IMR-90 (cell line): ENCODE data around the gene GLIS1. TPM values are rescaled to one million over a fixed set of nuclear protein-coding genes. Genes with fewer than 3 reads are reported as not detected.

Source experiments
- ATAC-seq: fragments of 200-7000 bp; cut with Tn5 transposase; 2 replicates; pipeline ENCODE4 v1.9.1; 2020; ENCODE audit warnings: low read depth, mild to moderate bottlenecking, moderate library complexity
- BruUV-seq: library from RNA; stranded (reverse); fragments of 400-500 nt; replicated peaks from 2 replicates; lab custom pipeline; 2021; lab: Mats Ljungman, UMichigan
- CTCF ChIA-PET: fragments of 300-600 bp; formaldehyde crosslinking; extraction: SDS; loops from one replicate; lab custom pipeline; 2021; ENCODE audit warnings: antibody characterized with exemption; lab: Yijun Ruan, JAX
- POLR2A ChIA-PET: fragments of 300-600 bp; sonication (Branson Sonifier 250); formaldehyde crosslinking; loops from one replicate; lab custom pipeline; 2022; ENCODE audit warnings: antibody characterized with exemption; ENCODE audit not compliant: unreplicated experiment; lab: Charles Lee
- DNase-seq: peaks from one replicate; pipeline ENCODE4 v3.0.0; 2013
- H2AFZ ChIP-seq: replicated peaks from 2 replicates; pipeline ENCODE3; 2013; ENCODE audit warnings: low read length, mild to moderate bottlenecking; ENCODE audit not compliant: poor library complexity
- H2AK5ac ChIP-seq: 2 replicates; pipeline ENCODE4 v1.6.1; 2013; ENCODE audit warnings: low read depth, low read length, inconsistent platforms
- H2AK9ac ChIP-seq: replicated peaks from 2 replicates; pipeline ENCODE3; 2013; ENCODE audit warnings: mild to moderate bottlenecking, low read depth, low read length, moderate library complexity; ENCODE audit not compliant: poor library complexity
- H2BK120ac ChIP-seq: 2 replicates; pipeline ENCODE4 v1.6.1; 2013; ENCODE audit warnings: low read depth, low read length, inconsistent platforms
- H2BK15ac ChIP-seq: 3 replicates; pipeline ENCODE4 v1.6.1; 2013; ENCODE audit warnings: low read depth, low read length, inconsistent platforms
- H2BK20ac ChIP-seq: 2 replicates; pipeline ENCODE4 v1.6.1; 2013; ENCODE audit warnings: low read depth, mild to moderate bottlenecking, inconsistent platforms, low read length, moderate library complexity
- H2BK5ac ChIP-seq: 2 replicates; pipeline ENCODE4 v1.6.1; 2013; ENCODE audit warnings: mild to moderate bottlenecking, low read depth, low read length, inconsistent platforms; ENCODE audit not compliant: poor library complexity, severe bottlenecking
- H3K14ac ChIP-seq: replicated peaks from 2 replicates; pipeline ENCODE4 v1.6.1; 2013; ENCODE audit warnings: low read depth, low read length, inconsistent platforms
- H3K18ac ChIP-seq: 2 replicates; pipeline ENCODE4 v1.6.1; 2013; ENCODE audit warnings: low read depth, low read length, control low read depth
- H3K23ac ChIP-seq: 2 replicates; pipeline ENCODE4 v1.6.1; 2013; ENCODE audit warnings: low read depth, low read length, inconsistent platforms
- H3K27ac ChIP-seq: 2 replicates; pipeline ENCODE4 v1.5.1; 2013; ENCODE audit warnings: mild to moderate bottlenecking, control low read depth, low read length; ENCODE audit not compliant: insufficient read depth
- H3K27me3 ChIP-seq: 2 replicates; pipeline ENCODE4 v1.6.1; 2013; ENCODE audit warnings: low read length; ENCODE audit not compliant: control insufficient read depth, insufficient read depth
- H3K36me3 ChIP-seq: 2 replicates; pipeline ENCODE4 v1.6.1; 2013; ENCODE audit warnings: low read length, mixed read lengths; ENCODE audit not compliant: control insufficient read depth, insufficient read depth
- H3K4ac ChIP-seq: 2 replicates; pipeline ENCODE4 v1.6.1; 2013; ENCODE audit warnings: low read depth, low read length, inconsistent platforms
- H3K4me1 ChIP-seq: 2 replicates; pipeline ENCODE4 v1.6.1; 2013; ENCODE audit warnings: low read length, mixed read lengths; ENCODE audit not compliant: control insufficient read depth, insufficient read depth
- H3K4me2 ChIP-seq: 2 replicates; pipeline ENCODE4 v1.6.1; 2013; ENCODE audit warnings: low read depth, mild to moderate bottlenecking, control low read depth, low read length, moderate library complexity
- H3K4me3 ChIP-seq: 2 replicates; pipeline ENCODE4 v1.5.1; 2013; ENCODE audit warnings: low read depth, mild to moderate bottlenecking, control low read depth, low read length, moderate library complexity; ENCODE audit not compliant: insufficient read depth
- H3K56ac ChIP-seq: 2 replicates; pipeline ENCODE4 v1.6.1; 2013; ENCODE audit warnings: low read length, inconsistent platforms; ENCODE audit not compliant: insufficient read depth; ENCODE audit errors: extremely low read depth
- H3K79me1 ChIP-seq, 2 experiments: 2 replicates each; pipeline ENCODE4 v1.6.1; 2013; ENCODE audit warnings: low read length in 2 of 2, inconsistent platforms in 1 of 2, low read depth in 1 of 2
- H3K9ac ChIP-seq: 2 replicates; pipeline ENCODE4 v1.6.1; 2013; ENCODE audit warnings: low read depth, low read length, control low read depth
- H3K9me1 ChIP-seq: 2 replicates; pipeline ENCODE4 v1.6.1; 2013; ENCODE audit warnings: low read length, inconsistent platforms; ENCODE audit not compliant: insufficient read depth
- H3K9me3 ChIP-seq: 2 replicates; pipeline ENCODE4 v1.6.1; 2013; ENCODE audit warnings: low read length; ENCODE audit not compliant: control insufficient read depth, insufficient read depth
- H4K20me1 ChIP-seq: 2 replicates; pipeline ENCODE4 v1.6.1; 2013; ENCODE audit warnings: low read length, inconsistent platforms; ENCODE audit not compliant: insufficient read depth
- H4K5ac ChIP-seq: 2 replicates; pipeline ENCODE4 v1.6.1; 2013; ENCODE audit warnings: mild to moderate bottlenecking, low read depth, low read length, control low read depth
- H4K8ac ChIP-seq, 2 experiments: 2 replicates each; pipeline ENCODE4 v1.6.1; 2013; ENCODE audit warnings: low read depth in 2 of 2, low read length in 2 of 2, control low read depth in 1 of 2, inconsistent platforms in 1 of 2
- H4K91ac ChIP-seq: 2 replicates; pipeline ENCODE4 v1.6.1; 2013; ENCODE audit warnings: low read depth, low read length, inconsistent platforms; ENCODE audit not compliant: insufficient read depth
- CEBPB ChIP-seq: IDR thresholded peaks from 2 replicates; pipeline ENCODE4 v1.6.1; 2012; ENCODE audit warnings: low read depth, low read length, improper control_type of control experiment
- CHD1 ChIP-seq: IDR thresholded peaks from 2 replicates; pipeline ENCODE4 v1.6.1; 2012; ENCODE audit warnings: low read depth, low read length, improper control_type of control experiment
- ELK1 ChIP-seq: fragments of 150-350 bp; IDR thresholded peaks from 2 replicates; pipeline ENCODE4 v1.6.1; 2016; ENCODE audit warnings: low read depth, mild to moderate bottlenecking, low read length, moderate library complexity, borderline replicate concordance
- MAZ ChIP-seq: IDR thresholded peaks from 2 replicates; pipeline ENCODE4 v1.6.1; 2012; ENCODE audit warnings: low read depth, mild to moderate bottlenecking, low read length, improper control_type of control experiment, moderate library complexity, borderline replicate concordance
- MXI1 ChIP-seq: IDR thresholded peaks from 2 replicates; pipeline ENCODE4 v1.6.1; 2012; ENCODE audit warnings: low read depth, mild to moderate bottlenecking, low read length, moderate library complexity, borderline replicate concordance
- NFE2L2 ChIP-seq: fragments of 150-350 bp; IDR thresholded peaks from 2 replicates; pipeline ENCODE4 v1.6.1; 2016; ENCODE audit warnings: low read depth, mild to moderate bottlenecking, low read length
- RAD21 ChIP-seq: IDR thresholded peaks from 2 replicates; pipeline ENCODE4 v1.6.1; 2012; ENCODE audit warnings: low read length, improper control_type of control experiment
- RCOR1 ChIP-seq: IDR thresholded peaks from 2 replicates; pipeline ENCODE4 v1.6.1; 2012; ENCODE audit warnings: mild to moderate bottlenecking, low read length, improper control_type of control experiment; ENCODE audit not compliant: insufficient replicate concordance
- SMC3 ChIP-seq: fragments of 150-350 bp; IDR thresholded peaks from 2 replicates; pipeline ENCODE4 v1.6.1; 2016; ENCODE audit warnings: low read depth, mild to moderate bottlenecking, antibody characterized with exemption, low read length, moderate library complexity
- USF2 ChIP-seq: fragments of 150-350 bp; IDR thresholded peaks from 2 replicates; pipeline ENCODE4 v1.6.1; 2017; ENCODE audit warnings: mild to moderate bottlenecking, antibody characterized with exemption, low read length, low read depth
- WGBS, 2 experiments: methylation state at CpG; one replicate each; pipeline versions ENCODE4 v1.1.5 to v1.1.7; 2013; ENCODE audit warnings: missing lambda C conversion rate in 2 of 2; ENCODE audit not compliant: insufficient read length in 1 of 2; ENCODE audit errors: extremely low coverage in 2 of 2; 5-methylcytosine and 5-hydroxymethylcytosine counted together
- dilution Hi-C: fragments of 300-500 bp; cut with HindIII; formaldehyde crosslinking; loops from one replicate; pipeline ENCODE4 v1.14.3; 2018; ENCODE audit warnings: low sequenced_read_pairs; ENCODE audit not compliant: unreplicated experiment
- in situ Hi-C: fragments of 300-500 bp; cut with MboI; formaldehyde crosslinking; loops from 3 replicates; pipeline ENCODE4 v1.14.3; 2019; ENCODE audit warnings: low sequenced_read_pairs, inconsistent platforms, mixed read lengths
- intact Hi-C: fragments of 100-400 bp; cut with micrococcal nuclease; formaldehyde crosslinking; loops from 2 replicates; pipeline ENCODE4 v1.10.0; 2022
- polyA plus RNA-seq, 3 experiments: library from polyadenylated mRNA; depleted of rRNA; stranded (reverse); fragments of >200 nt; gene quantifications; 2 replicates each; pipeline ENCODE4 v1.2.3, GENCODE V29; 2012; ENCODE audit warnings: low replicate concordance in 1 of 3
- total RNA-seq: library from RNA; depleted of rRNA; stranded (reverse); fragments of >200 nt; gene quantifications from 2 replicates; pipeline ENCODE4 v1.2.3, GENCODE V29; 2012

The GLIS1 gene
- total and polyA plus RNA-seq, 2 of the 4 experiments (the other 2 are of a cell fraction), result 0.18 to 2.3 TPM

- TF ChIP-seq RAD21, result no peak
Observed at GRCh38 chr1:53717025-53717804, 21.7 kb downstream of the GLIS1 start (continued).

GRCh38 chr1:53716150-53716549 lies 22.8 kb downstream of the GLIS1 start:
- no peak overlapping the region for H3K9ac ChIP-seq
- H2AK9ac ChIP-seq, result no peak overlapping the region
- no peak overlapping the region for H3K4ac ChIP-seq
- H2BK120ac ChIP-seq, result no peak overlapping the region
- dilution Hi-C loops (no loop called here), intact Hi-C loops (no loop called here), in situ Hi-C loops (no loop called here)
- H3K4me3 ChIP-seq, result no peak overlapping the region
- H3K27ac ChIP-seq, result no peak overlapping the region
- no peak overlapping the region for H3K18ac ChIP-seq
- no peak overlapping the region for H3K56ac ChIP-seq
- H4K5ac ChIP-seq, result no peak overlapping the region
- H2AFZ ChIP-seq, result no peak overlapping the region
- H3K4me1 ChIP-seq, result peaks cover 1% of the 10 kb centered on the region; the same call in 1 of the 2 replicates
- no TSS peak for BruUV-seq
- H3K9me3 ChIP-seq, result no peaks in the 10 kb centered on the region
- no peak for TF ChIP-seq USF2
- TF ChIP-seq RCOR1, result no peak
- TF ChIP-seq SMC3, result no peak
- no peak for TF ChIP-seq ELK1
- no peak for TF ChIP-seq CEBPB
- TF ChIP-seq NFE2L2, result no peak
- TF ChIP-seq CHD1, result no peak
- TF ChIP-seq MAZ, result no peak
- TF ChIP-seq MXI1, result no peak
- H2AK5ac ChIP-seq, result no peak overlapping the region; the same call in 1 of the 2 replicates
- H3K23ac ChIP-seq, result no peak overlapping the region
- no CpG with 5 or more reads among the region's 5 CpGs for WGBS, 2 experiments
- H2BK20ac ChIP-seq, result no peak overlapping the region
- H3K9me1 ChIP-seq, result peaks cover 11% of the 10 kb centered on the region
- H2BK5ac ChIP-seq, result no peak overlapping the region
- peaks cover 6 to 15% of the 10 kb centered on the region in 2 experiments; a peak in 3 of 4 replicates for H3K79me1 ChIP-seq
- peaks cover 20% of the 10 kb centered on the region for H4K20me1 ChIP-seq
- H4K8ac ChIP-seq, result no peak overlapping the region
- H4K91ac ChIP-seq, result no peak overlapping the region
- ChIA-PET POLR2A (no interaction called here), CTCF (interaction anchor here (0.6 to 1.8 kb wide), 5 partner anchors 8 to 21 kb away, joined by 3 to 8 read pairs (median 4); no protein-coding TSS in a partner anchor)
- DNase-seq (no peak), ATAC-seq (no peak)
- H3K36me3 ChIP-seq, result no peaks in the 10 kb centered on the region
- H3K27me3 ChIP-seq, result no peaks in the 10 kb centered on the region
- H3K4me2 ChIP-seq, result no peak overlapping the region
- H3K14ac ChIP-seq, result no peak overlapping the region
- no peak overlapping the region for H2BK15ac ChIP-seq
